HFFc6 (cell line): ENCODE measurements around the gene PPP1R12B. TPM values are rescaled to one million over a fixed set of nuclear protein-coding genes. Genes with fewer than 3 reads are reported as not detected.
"Not testable (repeated sequence)": the region's sequence is repeated elsewhere in the genome, so short reads cannot be mapped to it uniquely, and the experiment has no call there.

Source experiments
- DNase-seq: peaks from one replicate; pipeline ENCODE4 v3.0.0-alpha.2; 2018
- H3K27ac Mint-ChIP-seq: 2 replicates; pipeline ENCODE4 v1.8.0; 2020; ENCODE audit warnings: mild to moderate bottlenecking, mixed read lengths
- H3K27me3 Mint-ChIP-seq: 2 replicates; pipeline ENCODE4 v1.8.0; 2021; ENCODE audit warnings: mild to moderate bottlenecking, moderate library complexity, mixed read lengths; ENCODE audit not compliant: insufficient read depth
- H3K36me3 Mint-ChIP-seq: 2 replicates; pipeline ENCODE4 v1.8.0; 2021; ENCODE audit warnings: low read depth, mixed read lengths
- H3K4me1 Mint-ChIP-seq: 2 replicates; pipeline ENCODE4 v1.8.0; 2020; ENCODE audit warnings: low read depth, mixed read lengths
- H3K4me3 Mint-ChIP-seq: 2 replicates; pipeline ENCODE4 v1.8.0; 2020; ENCODE audit warnings: mild to moderate bottlenecking, moderate library complexity, mixed read lengths
- H3K9me3 Mint-ChIP-seq: 2 replicates; pipeline ENCODE4 v1.8.0; 2020; ENCODE audit warnings: mild to moderate bottlenecking, mixed read lengths
- CTCF ChIP-seq: fragments of 200-600 bp; sonication (generic); IDR thresholded peaks from 2 replicates; pipeline ENCODE4 v1.5.0; 2021; ENCODE audit warnings: antibody characterized with exemption, mild to moderate bottlenecking
- total RNA-seq, 6 experiments: library from RNA; stranded (reverse); fragmentation: NEBNext Ultra II Directional; extraction: Animal tissue kit (Norgen Biotek cat#: 25700); gene quantifications; 2 replicates in 1 of 6; 3 replicates in 5 of 6; pipeline ENCODE4 v1.2.3, GENCODE V29; 2021

Gene PPP1R12B
- total RNA-seq, 6 experiments from 2014 or later = 5.3 to 9.9 (median 6.9) TPM

GRCh38 chr1:202600432-202601041, 252.0 kb downstream of the PPP1R12B start:
- Mint-ChIP-seq H3K9me3 (no peaks in the 10 kb centered on the region), H3K27me3 (peaks cover 4% of the 10 kb centered on the region), H3K36me3 (no peaks in the 10 kb centered on the region), H3K4me1 (peaks cover 8% of the 10 kb centered on the region), H3K4me3 (no peak overlapping the region), H3K27ac (no peak overlapping the region; the same call in 1 of the 2 replicates)
- DNase-seq = no peak
- TF ChIP-seq CTCF = peak; percentile 56

GRCh38 chr1:202603435-202603834, 254.9 kb downstream of the PPP1R12B start:
- no peak overlapping the region for H3K4me3 Mint-ChIP-seq

GRCh38 chr1:202605515-202605914, 257.0 kb downstream of the PPP1R12B start:
- Mint-ChIP-seq H3K27ac (no peak overlapping the region), H3K4me1 (no peaks in the 10 kb centered on the region), H3K9me3 (no peaks in the 10 kb centered on the region), H3K27me3 (no peaks in the 10 kb centered on the region; the same call in 1 of the 2 replicates), H3K36me3 (no peaks in the 10 kb centered on the region), H3K4me3 (no peak overlapping the region)
- DNase-seq = no peak
- TF ChIP-seq CTCF = no peak

More at GRCh38 chr1:202603435-202603834, 254.9 kb downstream of the PPP1R12B start:
- DNase-seq = no peak
- H3K27me3 Mint-ChIP-seq = no peaks in the 10 kb centered on the region; the same call in 1 of the 2 replicates
- peaks cover 8% of the 10 kb centered on the region for H3K4me1 Mint-ChIP-seq
- no peaks in the 10 kb centered on the region for H3K36me3 Mint-ChIP-seq
- TF ChIP-seq CTCF = no peak
- no peak overlapping the region for H3K27ac Mint-ChIP-seq
- no peaks in the 10 kb centered on the region for H3K9me3 Mint-ChIP-seq

- H3K27ac Mint-ChIP-seq, H3K36me3 Mint-ChIP-seq, H3K9me3 Mint-ChIP-seq, H3K27me3 Mint-ChIP-seq, H3K4me3 Mint-ChIP-seq, DNase-seq: not testable (repeated sequence)
- peaks cover 31% of the 10 kb centered on the region for H3K4me1 Mint-ChIP-seq
These were observed 263.5 kb downstream of the PPP1R12B start for GRCh38 chr1:202612036-202612435.

GRCh38 chr1:202613571-202613970, 265.1 kb downstream of the PPP1R12B start:
- Mint-ChIP-seq H3K9me3 (no peaks in the 10 kb centered on the region), H3K36me3 (no peaks in the 10 kb centered on the region; the same call in 1 of the 2 replicates), H3K4me1 (peaks cover 39% of the 10 kb centered on the region), H3K27me3 (no peaks in the 10 kb centered on the region; the same call in 1 of the 2 replicates), H3K27ac (no peak overlapping the region), H3K4me3 (no peak overlapping the region)
- DNase-seq = no peak
- no peak for TF ChIP-seq CTCF

- H3K9me3 Mint-ChIP-seq, H3K27me3 Mint-ChIP-seq, H3K36me3 Mint-ChIP-seq, DNase-seq: not testable (repeated sequence)
- Mint-ChIP-seq H3K4me3 (peak overlapping the region; percentile 1; the same call in 1 of the 2 replicates), H3K4me1 (peaks cover 49% of the 10 kb centered on the region), H3K27ac (0 out of 2 replicates have a peak overlapping the region, but pooled peaks have one; percentile 4)
- peak; percentile 70 for TF ChIP-seq CTCF
These were observed 266.1 kb downstream of the PPP1R12B start for GRCh38 chr1:202614363-202615207.

GRCh38 chr1:202615208-202615500, 266.7 kb downstream of the PPP1R12B start:
- H3K27me3 Mint-ChIP-seq, H3K9me3 Mint-ChIP-seq, H3K36me3 Mint-ChIP-seq, DNase-seq: not testable (repeated sequence)
- Mint-ChIP-seq H3K27ac (peak overlapping the region; percentile 47), H3K4me3 (peak overlapping the region; percentile 54), H3K4me1 (peaks cover 50% of the 10 kb centered on the region)
